SK-N-SH (cell line): ENCODE measurements around the gene PAIP1.

Experiments used
- POLR2AphosphoS5 ChIP-seq: IDR thresholded peaks from 2 replicates; pipeline ENCODE4 v1.6.1; 2012; ENCODE audit warnings: low read depth, low read length
- SIN3A ChIP-seq: IDR thresholded peaks from 2 replicates; pipeline ENCODE4 v1.6.1; 2012; ENCODE audit warnings: low read depth, mild to moderate bottlenecking, low read length, moderate library complexity, borderline replicate concordance
- TCF12 ChIP-seq: IDR thresholded peaks from 2 replicates; pipeline ENCODE4 v1.4.0; 2012

DNA sequence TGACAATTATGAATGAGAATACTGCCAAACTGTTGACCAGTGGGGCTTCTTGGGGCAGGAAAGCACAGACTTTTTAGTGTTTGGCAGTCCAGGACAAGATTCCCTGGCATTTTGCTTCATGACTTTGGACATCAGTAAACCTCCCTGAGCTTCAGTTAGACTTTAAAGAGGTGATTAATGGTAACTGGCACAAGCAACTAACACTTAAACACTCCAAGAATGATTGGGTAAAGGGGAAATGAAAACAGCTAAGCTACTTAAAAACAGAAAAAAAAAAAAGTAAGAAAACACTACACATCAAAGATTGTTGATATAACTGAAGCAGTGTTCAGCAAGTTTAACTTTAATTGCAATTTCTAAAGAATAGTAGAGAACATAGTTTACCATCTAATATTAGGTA is 13.4 kb downstream of the PAIP1 start:
- TF ChIP-seq TCF12 = no peak
- TF ChIP-seq POLR2AphosphoS5 = no peak
- TF ChIP-seq SIN3A = no peak
